Fibroblast of skin of back (primary cell): ENCODE measurements around the gene FAM187B. TPM values are rescaled to one million over a fixed set of nuclear protein-coding genes. Genes with fewer than 3 reads are reported as not detected.
A peak's percentile ranks its signal among the peaks of the same experiment; 100 is the strongest.

Experiments used
- DNase-seq: peaks from one replicate; pipeline ENCODE4 v3.0.0-alpha.2; 2013
- polyA plus RNA-seq, 2 experiments: library from polyadenylated mRNA; unstranded; fragments of 120-200 nt; gene quantifications; one replicate each; pipeline ENCODE4 v1.2.1, GENCODE V29; 2013; ENCODE audit not compliant: insufficient read length in 2 of 2

FAM187B gene
- not detected for polyA plus RNA-seq (2013, experiment 1 of 2; ENCODE audit: insufficient read length)
- polyA plus RNA-seq (2013, experiment 2 of 2; ENCODE audit: insufficient read length), result not detected

DNA sequence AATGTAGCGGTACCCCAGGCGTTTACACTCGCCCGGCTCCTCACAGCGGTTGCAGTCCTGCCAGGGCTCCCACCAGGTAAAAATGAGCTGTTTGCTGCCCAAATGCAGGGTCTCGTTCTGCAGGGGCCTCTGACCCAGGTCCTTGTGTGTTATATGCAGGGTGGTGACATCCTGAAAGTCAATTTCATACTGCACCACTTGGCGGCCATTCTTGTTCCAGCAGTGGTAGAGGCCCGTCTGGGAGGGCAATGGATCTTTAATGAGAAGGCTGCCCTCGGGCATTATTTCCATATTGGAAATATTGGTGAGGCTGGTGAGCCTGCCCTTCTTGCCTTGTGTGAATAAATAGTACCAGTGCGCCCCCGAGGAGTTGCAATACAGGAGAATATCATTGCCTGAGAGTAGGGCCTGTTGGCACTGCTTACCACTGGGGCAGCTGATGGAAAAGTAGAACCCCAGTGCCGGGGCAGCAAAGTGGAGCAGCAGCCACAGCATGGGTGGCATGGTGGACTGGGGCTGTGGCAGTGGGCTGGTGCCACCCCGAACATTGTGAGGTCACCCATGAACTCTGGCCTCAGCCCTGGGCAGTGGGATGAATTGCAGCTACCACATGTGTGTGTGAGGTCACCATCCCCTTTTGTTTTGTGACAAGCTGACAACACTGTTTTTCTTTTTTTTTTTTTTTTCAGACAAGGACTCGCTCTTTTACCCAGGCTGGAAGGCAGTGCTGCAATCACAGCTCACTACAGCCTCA, at the start of gene FAM187B:
FAM187B (minus strand) TSS at position 563 of the 754 bp plus-strand sequence; CDS start at position 504, 59 bp downstream.
- DNase-seq, result no peak

DNA sequence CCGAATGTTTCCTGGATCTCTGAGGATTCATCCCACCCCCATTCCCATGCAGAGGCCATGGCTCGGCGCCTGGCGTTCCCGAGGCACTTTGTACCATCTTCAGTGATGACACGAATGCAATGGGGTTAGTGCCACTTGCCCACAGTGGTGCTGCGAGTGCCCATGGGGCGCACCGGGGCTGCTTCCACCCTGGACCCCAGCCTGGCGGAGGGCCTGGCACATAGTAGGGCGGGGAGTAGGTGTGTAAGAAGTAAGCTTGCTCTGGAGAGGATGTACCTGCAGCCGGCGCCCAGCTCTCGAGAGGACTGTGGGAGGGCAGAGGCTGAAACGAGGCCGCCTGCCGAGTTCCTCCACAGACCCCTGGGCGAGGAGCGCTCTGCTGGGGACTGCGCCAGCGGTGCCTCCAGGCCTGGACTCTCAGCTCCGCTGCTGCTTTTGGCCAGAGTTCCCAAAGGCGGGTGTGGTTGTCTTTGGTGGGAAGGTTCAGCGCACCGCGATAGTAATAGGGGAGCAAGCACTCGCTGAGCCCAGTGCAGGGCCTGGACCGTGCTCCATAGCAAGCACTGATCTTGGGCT, 48.3 kb upstream of the FAM187B start:
- no peak for DNase-seq

DNA sequence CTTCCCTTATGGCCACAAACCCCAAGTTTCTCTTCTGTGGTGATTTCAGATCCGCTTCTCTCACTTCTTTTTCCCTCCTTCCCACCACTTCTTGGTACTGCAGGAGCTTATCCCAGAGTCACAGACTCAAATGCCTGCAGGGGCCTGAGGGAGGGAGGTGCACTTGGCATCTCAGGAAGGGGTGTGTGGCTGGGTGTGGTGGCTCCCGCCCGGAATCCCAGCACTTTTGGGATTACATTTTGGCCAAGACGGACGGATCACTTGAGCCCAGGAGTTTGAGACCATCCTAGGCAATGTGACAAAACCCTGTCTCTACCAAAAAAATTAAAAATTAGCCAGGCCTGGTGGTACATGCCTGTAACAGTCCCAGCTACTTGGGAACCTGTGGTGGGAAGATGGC, 45.8 kb upstream of the FAM187B start:
- no peak for DNase-seq

DNA sequence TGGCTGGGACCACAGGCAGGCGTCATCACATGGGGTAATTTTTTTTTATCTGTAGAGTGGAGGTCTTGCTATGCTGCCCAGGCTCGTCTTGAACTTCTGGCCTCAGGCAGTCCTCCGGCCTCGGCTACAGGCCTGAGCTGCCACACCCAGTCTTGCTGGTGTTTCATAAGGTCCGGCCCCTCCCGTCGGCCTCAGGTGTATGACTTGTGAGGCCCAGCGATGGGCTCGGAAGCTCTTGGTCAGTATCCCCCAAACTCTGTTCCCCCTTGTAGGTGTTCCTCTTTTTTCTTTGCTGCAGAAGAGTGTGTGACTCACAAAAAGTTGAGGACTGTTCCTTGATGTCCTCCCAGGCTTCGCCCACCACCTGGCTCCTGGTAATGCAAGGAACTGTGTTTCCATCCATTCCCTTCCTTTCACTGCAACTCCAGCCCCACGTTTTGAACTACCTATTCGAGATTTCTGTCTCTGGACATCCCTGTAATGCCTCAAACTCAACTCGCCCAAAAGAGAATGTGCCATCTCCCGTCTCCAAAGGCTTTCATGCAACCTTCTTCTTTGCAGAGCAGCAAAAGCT, 45.2 kb upstream of the FAM187B start:
- DNase-seq, result no peak

DNA sequence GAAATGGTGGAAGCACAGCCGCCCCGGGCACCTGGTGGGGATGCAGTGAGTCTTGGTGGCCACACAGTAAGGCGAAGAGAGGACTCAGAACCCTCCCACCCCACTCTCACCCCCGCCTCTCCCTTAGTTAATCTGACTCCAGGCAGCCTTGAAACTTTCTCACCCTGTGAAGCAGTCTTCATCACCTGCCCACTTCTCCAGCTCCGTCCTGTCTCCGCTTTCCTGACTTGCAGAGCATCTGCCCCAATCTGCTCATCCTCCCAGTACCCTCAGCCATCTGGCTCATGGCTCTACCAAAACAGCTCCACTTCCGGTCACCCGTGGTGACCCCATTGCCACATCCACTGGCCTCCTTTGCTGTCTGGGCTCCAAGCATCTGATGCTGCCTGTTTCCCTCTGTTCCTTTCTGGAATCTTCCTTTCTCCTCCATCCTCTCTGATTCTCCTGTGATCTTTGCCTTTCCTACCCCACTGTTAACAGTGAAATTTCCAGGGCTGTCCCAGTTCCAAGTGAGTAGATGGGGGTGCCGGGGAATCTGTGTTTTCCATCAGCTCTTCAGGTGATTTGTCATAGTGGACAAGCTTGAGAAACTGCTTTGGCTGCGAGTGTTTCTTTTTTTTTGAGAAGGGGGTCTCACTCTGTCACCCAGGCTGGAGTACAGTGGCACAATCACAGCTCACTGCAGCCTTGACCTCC, 44.6 kb upstream of the FAM187B start:
- no peak for DNase-seq

DNA sequence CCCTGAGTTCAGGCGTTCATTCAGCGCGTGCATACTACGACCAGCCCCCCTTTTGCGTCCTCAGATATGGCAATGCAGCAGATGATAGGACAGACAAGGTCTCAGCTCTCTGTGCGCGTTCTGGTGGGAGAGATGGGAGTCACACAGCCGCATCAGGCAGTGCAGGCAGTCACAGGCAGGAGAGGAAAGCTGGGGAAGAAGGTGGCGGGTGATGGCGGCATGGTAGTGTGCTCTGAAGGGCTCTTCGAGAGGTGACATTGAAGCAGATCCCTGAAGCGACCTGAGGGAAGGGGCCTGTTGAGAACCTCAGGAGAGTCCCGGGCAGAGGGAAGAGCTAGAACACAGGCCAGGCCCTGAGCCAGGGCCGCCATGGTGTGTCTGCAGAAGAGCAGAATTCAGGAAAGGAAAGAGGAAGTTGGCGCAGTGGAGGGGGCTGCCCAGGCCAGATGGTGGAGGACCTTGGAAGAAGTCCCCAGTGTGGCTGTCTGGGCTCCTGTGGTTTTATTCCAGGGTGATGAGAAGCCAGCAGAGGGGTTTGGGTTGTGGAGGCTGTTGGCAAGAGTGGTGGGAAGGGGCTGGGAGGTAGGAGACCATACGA, 43.7 kb upstream of the FAM187B start:
- no peak for DNase-seq

DNA sequence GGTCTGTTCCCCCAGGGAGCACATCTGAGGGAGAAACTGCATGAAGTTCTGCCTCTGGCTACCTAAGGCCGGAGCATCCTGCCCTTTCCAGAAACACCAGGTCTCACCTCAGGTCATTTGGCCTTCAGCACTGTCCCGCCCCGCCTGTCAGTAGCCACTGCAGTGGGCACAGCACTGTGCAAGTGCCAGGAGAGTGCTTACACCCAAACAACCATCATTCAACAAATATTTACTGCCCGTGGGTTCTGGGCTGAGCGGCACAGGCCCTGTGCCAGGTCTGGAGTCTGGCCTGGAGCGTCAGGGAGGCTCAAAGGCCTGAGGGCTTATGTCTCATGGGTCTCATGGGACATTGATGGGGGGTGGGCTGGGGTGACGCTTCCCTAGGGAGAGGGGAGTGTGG, 43.0 kb upstream of the FAM187B start:
- no peak for DNase-seq

DNA sequence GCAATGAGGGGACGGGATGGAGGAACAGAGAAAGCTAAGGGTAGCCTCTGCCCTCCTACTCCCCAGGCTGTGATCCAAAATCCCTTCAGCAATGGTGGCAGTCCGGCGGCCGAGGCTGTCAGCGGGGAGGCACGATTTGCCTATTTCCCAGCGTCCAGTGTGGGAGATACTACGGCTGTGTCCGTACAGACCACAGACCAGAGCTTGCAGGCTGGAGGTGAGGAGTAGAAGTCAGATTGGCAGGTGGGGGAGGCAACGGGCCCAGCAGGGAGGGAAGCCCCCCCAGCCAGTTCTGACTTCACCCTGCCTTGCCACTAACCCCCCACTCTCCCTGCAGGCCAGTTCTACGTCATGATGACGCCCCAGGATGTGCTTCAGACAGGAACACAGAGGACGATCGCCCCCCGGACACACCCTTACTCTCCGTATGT, 41.9 kb upstream of the FAM187B start:
- no peak for DNase-seq

DNA sequence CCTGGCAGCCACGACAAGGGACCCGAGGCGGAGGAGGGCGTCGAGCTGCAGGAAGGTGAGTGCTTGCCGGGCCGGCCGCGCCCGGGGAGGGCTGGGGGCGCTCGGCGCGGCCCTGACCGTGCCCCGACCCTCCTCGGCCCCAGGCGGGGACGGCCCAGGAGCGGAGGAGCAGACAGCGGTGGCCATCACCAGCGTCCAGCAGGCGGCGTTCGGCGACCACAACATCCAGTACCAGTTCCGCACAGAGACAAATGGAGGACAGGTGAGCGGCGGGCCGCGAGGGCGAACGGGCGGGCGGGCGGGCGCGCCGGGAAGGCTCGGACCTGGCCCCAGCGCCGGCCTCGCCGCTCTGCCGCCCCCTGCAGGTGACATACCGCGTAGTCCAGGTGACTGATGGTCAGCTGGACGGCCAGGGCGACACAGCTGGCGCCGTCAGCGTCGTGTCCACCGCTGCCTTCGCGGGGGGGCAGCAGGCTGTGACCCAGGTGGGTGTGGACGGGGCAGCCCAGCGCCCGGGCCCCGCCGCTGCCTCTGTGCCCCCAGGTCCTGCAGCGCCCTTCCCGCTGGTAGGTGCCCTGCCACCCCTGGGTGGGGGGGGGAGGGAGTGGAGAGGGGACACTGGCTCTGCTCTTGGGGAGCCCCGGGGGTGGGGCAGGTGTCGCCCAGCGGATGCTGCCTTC, 41.0 kb upstream of the FAM187B start:
- peak; percentile 74 for DNase-seq

DNA sequence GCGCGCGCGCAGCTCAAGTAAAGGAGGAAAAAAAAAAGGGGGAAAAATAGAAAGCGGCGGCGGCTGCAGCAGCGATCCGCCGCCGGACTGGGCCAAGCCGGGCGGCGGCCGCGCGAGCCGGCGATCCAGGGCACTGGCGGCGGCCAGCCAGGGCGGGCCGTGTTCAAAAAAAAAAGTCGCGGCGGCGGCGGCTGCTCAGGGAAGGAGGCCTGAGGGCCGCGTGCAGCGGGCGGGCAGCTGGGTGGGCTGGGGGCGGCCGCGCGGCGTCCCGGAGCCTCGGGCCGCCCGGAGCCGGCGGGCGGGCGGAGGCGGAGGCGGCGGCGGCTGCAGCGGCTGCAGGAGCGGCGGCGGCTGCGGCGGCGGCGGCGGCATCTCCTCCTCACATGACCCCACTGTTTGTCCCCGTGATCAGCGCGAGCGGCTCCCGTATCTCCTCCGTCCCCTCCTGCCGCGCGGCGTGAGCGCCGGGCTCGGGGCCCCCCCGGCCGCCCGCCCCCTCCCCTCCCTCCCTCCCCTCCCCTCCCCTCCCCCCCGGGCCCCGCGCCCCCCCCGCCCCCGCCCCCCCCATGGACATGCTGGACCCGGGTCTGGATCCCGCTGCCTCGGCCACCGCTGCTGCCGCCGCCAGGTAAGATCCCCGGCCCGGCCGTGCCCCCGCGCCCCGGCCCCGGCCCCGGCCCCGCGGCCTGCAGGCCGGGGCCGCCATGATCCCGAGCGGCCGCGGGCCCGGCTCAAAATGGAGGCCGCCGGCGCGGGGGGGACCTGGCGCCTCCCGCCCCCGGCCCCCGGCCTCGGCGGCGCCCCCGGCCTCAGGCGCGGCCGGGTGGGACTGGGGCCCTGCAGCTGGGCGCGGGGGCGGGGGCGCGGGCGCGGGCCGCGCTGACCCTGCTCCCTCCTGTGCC, 40.2 kb upstream of the FAM187B start, which contains the start of gene USF2:
USF2 (plus strand) TSS at position 427 of the 902 bp plus-strand sequence; CDS start at position 567, 140 bp downstream.
- peak; percentile 79 for DNase-seq

DNA sequence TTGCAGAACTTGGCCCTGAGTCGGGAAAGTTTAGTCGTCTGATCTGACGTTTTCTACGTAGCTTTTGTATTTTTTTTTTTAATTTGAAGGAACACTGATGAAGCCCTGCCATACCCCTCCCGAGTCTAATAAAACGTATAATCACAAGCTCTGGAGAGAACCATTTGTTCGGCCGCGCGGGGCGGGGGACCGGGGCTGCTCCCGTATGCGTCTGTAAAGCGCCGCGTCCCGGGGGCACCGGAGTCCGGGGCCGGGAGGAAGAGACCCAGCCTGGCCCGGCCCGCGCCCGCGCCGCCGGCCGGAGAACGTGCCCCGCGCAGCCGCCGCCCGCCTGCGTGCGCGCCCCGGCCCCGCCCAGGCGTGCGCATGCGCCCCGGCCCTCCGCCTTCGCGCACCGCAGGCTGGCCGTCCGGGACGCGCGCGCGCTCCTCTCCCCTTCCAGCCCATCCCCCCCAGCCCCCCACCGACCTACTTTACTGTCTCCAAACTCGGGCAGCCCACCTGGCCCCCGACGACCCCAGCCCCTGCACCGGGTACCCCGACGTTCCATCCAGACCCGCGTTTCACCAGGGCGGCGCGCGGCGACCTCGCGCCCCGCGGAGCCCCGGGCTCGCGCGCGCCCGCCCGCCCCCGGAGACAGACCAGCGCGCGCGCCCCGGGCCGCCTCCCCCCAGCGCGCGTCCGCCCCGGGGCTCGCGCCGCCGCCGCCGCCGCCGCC, 39.4 kb upstream of the FAM187B start:
- peak; percentile 79 for DNase-seq

DNA sequence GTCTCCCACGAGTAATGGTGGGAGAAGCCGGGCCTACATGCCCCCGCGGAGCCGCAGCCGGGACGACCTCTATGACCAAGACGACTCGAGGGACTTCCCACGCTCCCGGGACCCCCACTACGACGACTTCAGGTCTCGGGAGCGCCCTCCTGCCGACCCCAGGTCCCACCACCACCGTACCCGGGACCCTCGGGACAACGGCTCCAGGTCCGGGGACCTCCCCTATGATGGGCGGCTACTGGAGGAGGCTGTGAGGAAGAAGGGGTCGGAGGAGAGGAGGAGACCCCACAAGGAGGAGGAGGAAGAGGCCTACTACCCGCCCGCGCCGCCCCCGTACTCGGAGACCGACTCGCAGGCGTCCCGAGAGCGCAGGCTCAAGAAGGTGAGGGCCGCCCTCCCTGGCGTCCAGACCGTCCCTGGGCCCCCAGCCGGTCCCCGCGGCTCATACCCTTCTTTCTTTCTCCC, 38.8 kb upstream of the FAM187B start:
- peak; percentile 33 for DNase-seq

DNA sequence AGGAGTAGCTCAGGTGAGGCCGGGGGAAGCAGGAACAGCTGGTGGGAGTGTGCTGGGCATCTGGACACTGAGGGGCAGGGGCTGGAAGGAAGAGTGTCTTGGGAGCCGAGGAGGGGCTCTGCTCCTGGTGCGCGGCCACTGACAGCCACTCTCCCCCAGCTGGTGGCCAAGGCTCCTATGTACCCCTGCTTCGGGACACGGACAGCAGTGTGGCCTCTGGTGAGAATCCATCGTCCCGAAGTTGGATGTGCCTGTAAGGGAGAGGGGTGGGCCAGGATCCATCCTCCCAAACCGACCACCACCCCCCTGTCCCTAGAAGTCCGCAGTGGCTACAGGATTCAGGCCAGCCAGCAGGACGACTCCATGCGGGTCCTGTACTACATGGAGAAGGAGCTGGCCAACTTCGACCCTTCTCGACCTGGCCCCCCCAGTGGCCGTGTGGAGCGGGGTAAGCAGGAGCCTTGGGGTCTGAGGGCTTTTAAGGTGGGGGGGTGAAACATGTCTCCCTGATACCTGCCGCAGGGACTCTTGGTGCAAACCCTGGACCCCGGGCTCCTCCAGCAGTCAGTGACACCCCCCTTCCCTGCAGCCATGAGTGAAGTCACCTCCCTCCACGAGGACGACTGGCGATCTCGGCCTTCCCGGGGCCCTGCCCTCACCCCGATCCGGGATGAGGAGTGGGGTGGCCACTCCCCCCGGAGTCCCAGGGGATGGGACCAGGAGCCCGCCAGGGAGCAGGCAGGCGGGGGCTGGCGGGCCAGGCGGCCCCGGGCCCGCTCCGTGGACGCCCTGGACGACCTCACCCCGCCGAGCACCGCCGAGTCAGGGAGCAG, 38.2 kb upstream of the FAM187B start:
- DNase-seq, result peak; percentile 31

DNA sequence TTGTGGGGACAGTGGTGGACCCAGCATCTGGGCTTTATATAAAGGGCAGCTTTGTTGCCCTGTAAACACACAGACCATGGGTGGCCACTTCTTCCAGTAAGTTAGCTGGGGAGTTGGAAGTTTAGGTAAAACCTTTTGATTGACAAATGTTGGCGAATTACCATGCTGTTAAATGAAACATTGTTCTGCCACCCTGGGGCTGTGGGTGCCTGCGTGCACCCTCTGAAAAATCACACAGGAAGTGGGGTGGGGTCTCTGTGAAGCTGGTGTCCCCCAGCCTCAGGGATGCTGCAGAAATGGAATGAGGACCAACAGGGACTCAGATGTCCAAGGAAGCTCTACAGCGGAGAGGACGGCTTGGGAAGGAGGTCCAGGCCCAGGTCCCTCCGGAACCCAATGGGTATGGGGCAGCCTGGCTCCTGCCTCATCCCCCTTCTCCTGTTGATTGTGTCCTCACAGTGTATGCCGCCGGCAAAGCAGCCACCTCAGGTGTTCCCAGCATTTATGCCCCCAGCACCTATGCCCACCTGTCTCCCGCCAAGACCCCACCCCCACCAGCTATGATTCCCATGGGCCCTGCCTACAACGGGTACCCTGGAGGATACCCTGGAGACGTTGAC, 37.5 kb upstream of the FAM187B start:
- no peak for DNase-seq

DNA sequence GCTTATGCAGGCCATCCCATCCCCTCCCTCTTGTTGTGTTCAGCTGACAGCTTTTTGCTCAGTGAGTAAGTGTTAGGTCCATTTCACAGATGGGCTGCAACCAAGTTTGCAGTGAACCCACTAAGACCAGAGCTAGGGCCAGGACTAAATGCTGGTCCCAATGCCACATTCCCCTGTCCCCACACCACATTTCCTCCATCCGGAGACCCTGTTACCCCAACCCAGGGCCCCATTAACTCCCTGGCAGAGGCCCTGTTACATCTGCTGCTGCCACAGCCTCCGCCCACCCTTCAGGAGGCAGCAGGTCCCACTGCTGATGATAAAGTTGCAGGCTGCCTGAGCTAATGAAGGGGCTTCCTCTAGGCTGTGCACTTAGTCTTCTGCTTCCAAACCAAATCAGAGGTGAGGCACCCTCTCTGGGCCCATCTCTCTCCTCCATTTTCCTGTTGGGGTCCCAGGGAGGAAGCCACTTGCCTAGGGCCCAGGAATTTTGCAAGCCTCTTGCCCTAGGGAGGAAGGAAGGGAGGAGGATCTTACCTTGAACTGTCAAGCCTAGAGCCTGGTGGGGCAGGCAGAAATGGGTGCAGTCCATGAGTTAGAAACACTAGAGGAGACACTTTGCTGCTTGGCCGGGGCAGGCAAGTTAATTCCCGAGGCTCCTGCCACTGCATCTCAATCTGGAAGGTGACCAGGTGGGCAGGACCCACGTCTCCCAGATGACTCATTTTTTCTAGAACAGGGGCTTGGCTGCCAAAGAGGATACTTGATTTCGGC, 36.8 kb upstream of the FAM187B start:
- DNase-seq, result no peak

DNA sequence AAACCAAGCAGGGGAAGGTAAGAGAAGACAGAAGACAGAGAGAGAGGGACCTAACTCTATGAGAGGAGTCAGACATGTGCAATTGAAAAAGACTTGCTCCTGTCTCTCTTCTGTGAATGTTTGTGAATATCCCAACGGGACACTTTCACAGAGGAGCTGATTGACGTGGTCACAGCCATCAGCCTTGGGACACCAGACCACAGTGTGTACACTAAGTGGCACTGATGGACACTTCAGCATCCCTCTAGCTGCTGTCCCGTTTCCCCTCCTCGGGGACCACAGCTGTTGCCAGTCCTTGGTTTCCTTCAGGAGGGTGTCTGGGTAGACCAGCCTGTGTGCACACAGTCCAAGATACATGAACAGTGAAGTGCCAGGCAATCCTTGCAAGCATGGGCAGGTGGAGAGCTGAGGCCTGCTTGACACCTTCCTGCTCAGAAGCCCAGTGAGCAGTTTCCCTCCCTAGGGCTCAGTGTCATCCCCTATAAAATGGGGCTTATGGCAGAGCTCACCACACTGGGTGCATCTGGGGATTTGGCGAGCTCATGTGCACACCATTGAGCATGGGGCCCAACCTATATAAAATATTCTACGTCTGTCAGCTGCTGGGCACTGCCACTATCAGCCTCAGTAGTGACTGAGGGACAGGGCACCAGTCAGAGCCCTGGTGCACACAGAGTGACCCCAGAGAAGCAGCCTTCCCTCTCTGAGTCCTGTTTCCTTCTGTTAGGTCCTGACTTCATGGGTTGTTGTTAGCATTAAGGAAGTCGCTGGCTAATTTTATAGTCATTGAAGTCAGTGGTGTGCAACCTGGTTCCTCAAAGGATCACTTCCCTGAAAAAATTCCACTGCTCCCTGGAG, 36.0 kb upstream of the FAM187B start:
- DNase-seq, result no peak
